Astrocyte (in vitro differentiated cells and primary cell): ENCODE data around the gene RAD9B.

Experiments
- EZH2 ChIP-seq: IDR thresholded peaks from 2 replicates; pipeline ENCODE4 v1.6.1; 2012; ENCODE audit warnings: mild to moderate bottlenecking, low read length, inconsistent platforms; ENCODE audit not compliant: insufficient read depth
- TF ChIP-seq, protein P1 (sequence below): IDR thresholded peaks from 2 replicates; pipeline ENCODE4 v1.5.1; 2011; ENCODE audit warnings: low read depth, mild to moderate bottlenecking, inconsistent platforms, low read length, moderate library complexity; ENCODE audit not compliant: insufficient read depth

DNA sequence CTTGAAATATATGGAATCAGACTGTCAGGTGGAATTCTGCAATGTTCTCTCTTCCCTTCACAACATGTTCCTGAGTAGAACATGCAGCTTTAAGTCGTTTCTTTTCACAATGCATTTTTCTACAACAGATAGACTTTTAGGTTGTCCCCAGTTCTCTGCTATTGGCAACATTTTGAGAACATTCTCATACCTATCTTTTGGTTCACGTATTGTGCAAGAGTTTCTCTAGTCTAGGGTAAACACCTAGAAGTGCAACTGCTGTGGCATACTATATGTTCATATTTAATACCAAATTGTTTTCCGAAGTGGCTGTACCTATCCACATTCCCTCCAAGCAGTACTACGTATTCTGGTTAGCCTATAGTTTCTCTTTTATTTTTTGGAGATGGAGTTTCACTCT lies 48.9 kb downstream of the RAD9B start:
- TF ChIP-seq, protein P1, sequence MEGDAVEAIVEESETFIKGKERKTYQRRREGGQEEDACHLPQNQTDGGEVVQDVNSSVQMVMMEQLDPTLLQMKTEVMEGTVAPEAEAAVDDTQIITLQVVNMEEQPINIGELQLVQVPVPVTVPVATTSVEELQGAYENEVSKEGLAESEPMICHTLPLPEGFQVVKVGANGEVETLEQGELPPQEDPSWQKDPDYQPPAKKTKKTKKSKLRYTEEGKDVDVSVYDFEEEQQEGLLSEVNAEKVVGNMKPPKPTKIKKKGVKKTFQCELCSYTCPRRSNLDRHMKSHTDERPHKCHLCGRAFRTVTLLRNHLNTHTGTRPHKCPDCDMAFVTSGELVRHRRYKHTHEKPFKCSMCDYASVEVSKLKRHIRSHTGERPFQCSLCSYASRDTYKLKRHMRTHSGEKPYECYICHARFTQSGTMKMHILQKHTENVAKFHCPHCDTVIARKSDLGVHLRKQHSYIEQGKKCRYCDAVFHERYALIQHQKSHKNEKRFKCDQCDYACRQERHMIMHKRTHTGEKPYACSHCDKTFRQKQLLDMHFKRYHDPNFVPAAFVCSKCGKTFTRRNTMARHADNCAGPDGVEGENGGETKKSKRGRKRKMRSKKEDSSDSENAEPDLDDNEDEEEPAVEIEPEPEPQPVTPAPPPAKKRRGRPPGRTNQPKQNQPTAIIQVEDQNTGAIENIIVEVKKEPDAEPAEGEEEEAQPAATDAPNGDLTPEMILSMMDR: no peak
- TF ChIP-seq EZH2: no peak
